HCT116 (cell line): Measurements from ENCODE around the gene DOCK10. TPM values are rescaled to one million over a fixed set of nuclear protein-coding genes. Genes with fewer than 3 reads are reported as not detected.

Experiments
- ATAC-seq: fragments of 200-7000 bp; cut with Tn5 transposase; 2 replicates; pipeline ENCODE4 v1.9.1; 2020; ENCODE audit warnings: mild to moderate bottlenecking, moderate library complexity
- BruUV-seq: library from RNA; stranded (reverse); fragments of 400-500 nt; replicated peaks from 2 replicates; lab custom pipeline; 2021; lab: Mats Ljungman, UMichigan
- CTCF ChIA-PET: fragments of 300-600 bp; sonication (Branson Sonifier 250); formaldehyde crosslinking; loops from one replicate; lab custom pipeline; 2021; ENCODE audit warnings: antibody characterized with exemption; lab: Charles Lee
- POLR2A ChIA-PET: fragments of 300-600, 350-600 bp; sonication (Branson Sonifier 250); formaldehyde crosslinking; loops from one replicate; lab custom pipeline; 2021; ENCODE audit warnings: antibody characterized with exemption; lab: Charles Lee
- RAD21 ChIA-PET, 2 experiments: fragments of 300-600 bp; sonication (Branson Sonifier 250); formaldehyde crosslinking; loops; one replicate each; lab custom pipeline; 2023; ENCODE audit warnings: low total read pairs in 2 of 2; ENCODE audit not compliant: uncharacterized antibody in 2 of 2, unreplicated experiment in 2 of 2, low non-redundant PET in 1 of 2; lab: Charles Lee
- DNase-seq: peaks from one replicate; pipeline ENCODE4 v3.0.0-alpha.2; 2010; ENCODE audit warnings: low read depth, low spot score
- H2AFZ ChIP-seq: fragments of 200-600 bp; shearing (Covaris generic), sonication (generic); 2 replicates; pipeline ENCODE4 v1.6.1; 2017; ENCODE audit warnings: low read depth, mixed run types, mixed read lengths, antibody characterized with exemption, low read length; ENCODE audit not compliant: poor library complexity, severe bottlenecking
- H3K27ac ChIP-seq: 2 replicates; pipeline ENCODE4 v1.5.1; 2012; ENCODE audit warnings: low read depth, low read length
- H3K27me3 ChIP-seq: fragments of 200-600 bp; sonication (generic); 2 replicates; pipeline ENCODE4 v1.6.1; 2016; ENCODE audit warnings: mixed run types, low read length, mixed read lengths; ENCODE audit not compliant: insufficient read depth
- H3K36me3 ChIP-seq, 2 experiments: fragments of 200-500 bp in 1 of 2; fragments of 200-600 bp in 1 of 2; sonication (Bioruptor generic) in 1 of 2; sonication (generic) in 1 of 2; 2 replicates each; pipeline versions ENCODE4 v1.5.1 to v1.6.1; 2014 to 2016; ENCODE audit warnings: low read length in 2 of 2, inconsistent platforms in 1 of 2, mixed read lengths in 1 of 2, mixed run types in 1 of 2; ENCODE audit not compliant: insufficient read depth in 2 of 2, control insufficient read depth in 1 of 2
- H3K4me1 ChIP-seq, 2 experiments: fragments of 200-600 bp in 1 of 2; sonication (generic) in 1 of 2; 2 replicates each; pipeline versions ENCODE4 v1.5.1 to v1.6.1; 2012 to 2017; ENCODE audit warnings: low read length in 2 of 2, inconsistent platforms in 1 of 2, mild to moderate bottlenecking in 1 of 2, mixed read lengths in 1 of 2, mixed run types in 1 of 2, moderate library complexity in 1 of 2; ENCODE audit not compliant: insufficient read depth in 2 of 2, control insufficient read depth in 1 of 2
- H3K4me2 ChIP-seq: fragments of 200-600 bp; sonication (generic); 2 replicates; pipeline ENCODE4 v1.6.1; 2017; ENCODE audit warnings: mixed run types, low read length, mixed read lengths
- H3K4me3 ChIP-seq, 2 experiments: fragments of 200-600 bp in 1 of 2; sonication (generic) in 1 of 2; replicated peaks in 1 of 2; 2 replicates each; pipeline ENCODE4 v1.5.1; 2011 to 2016; ENCODE audit warnings: low read length in 2 of 2, control low read depth in 1 of 2, low read depth in 1 of 2, mild to moderate bottlenecking in 1 of 2, mixed read lengths in 1 of 2, mixed run types in 1 of 2
- H3K79me2 ChIP-seq: fragments of 200-600 bp; sonication (generic); 2 replicates; pipeline ENCODE4 v1.6.1; 2017; ENCODE audit warnings: mild to moderate bottlenecking, mixed run types, low read length, moderate library complexity, mixed read lengths; ENCODE audit not compliant: insufficient read depth
- H3K9ac ChIP-seq: fragments of 200-600 bp; sonication (generic); 2 replicates; pipeline ENCODE4 v1.6.1; 2016; ENCODE audit warnings: low read length, mixed read lengths
- H3K9me2 ChIP-seq: fragments of 200-600 bp; sonication (generic), shearing (Covaris generic); 2 replicates; pipeline ENCODE4 v1.6.1; 2017; ENCODE audit warnings: mixed run types, mild to moderate bottlenecking, moderate library complexity; ENCODE audit not compliant: insufficient read depth
- H3K9me3 ChIP-seq, 2 experiments: fragments of 200-500 bp in 1 of 2; fragments of 200-600 bp in 1 of 2; sonication (Bioruptor generic) in 1 of 2; sonication (generic) in 1 of 2; 2 replicates each; pipeline ENCODE4 v1.6.1; 2014 to 2017; ENCODE audit warnings: low read length in 2 of 2, mixed read lengths in 2 of 2, inconsistent platforms in 1 of 2, low read depth in 1 of 2, mild to moderate bottlenecking in 1 of 2, mixed run types in 1 of 2, moderate library complexity in 1 of 2; ENCODE audit not compliant: control insufficient read depth in 1 of 2, insufficient read depth in 1 of 2
- H4K20me1 ChIP-seq: fragments of 200-600 bp; sonication (generic), shearing (Covaris generic); 2 replicates; pipeline ENCODE4 v1.6.1; 2017; ENCODE audit warnings: mixed run types, mild to moderate bottlenecking, moderate library complexity; ENCODE audit not compliant: insufficient read depth
- CEBPB ChIP-seq: IDR thresholded peaks from 2 replicates; pipeline ENCODE4 v1.6.1; 2012; ENCODE audit warnings: low read depth
- ELF1 ChIP-seq: IDR thresholded peaks from 2 replicates; pipeline ENCODE4 v1.6.1; 2012; ENCODE audit warnings: low read depth, borderline replicate concordance
- EZH2 ChIP-seq: fragments of 200-600 bp; sonication (generic); IDR thresholded peaks from 2 replicates; pipeline ENCODE4 v1.6.1; 2017; ENCODE audit warnings: antibody characterized with exemption, mixed run types
- EZH2phosphoT487 ChIP-seq: fragments of 200-600 bp; IDR thresholded peaks from 2 replicates; pipeline ENCODE4 v1.6.1; 2018; ENCODE audit warnings: antibody characterized with exemption, borderline replicate concordance
- JUND ChIP-seq: IDR thresholded peaks from 2 replicates; pipeline ENCODE4 v1.6.1; 2012
- POLR2AphosphoS5 ChIP-seq: IDR thresholded peaks from 2 replicates; pipeline ENCODE4 v1.6.1; 2011; ENCODE audit warnings: mild to moderate bottlenecking, low read depth, low read length, moderate library complexity
- RAD21 ChIP-seq: IDR thresholded peaks from 2 replicates; pipeline ENCODE4 v1.6.1; 2012; ENCODE audit warnings: low read depth, mild to moderate bottlenecking
- ZBTB33 ChIP-seq: IDR thresholded peaks from 2 replicates; pipeline ENCODE4 v1.6.1; 2011; ENCODE audit warnings: mild to moderate bottlenecking, low read length, moderate library complexity; ENCODE audit not compliant: insufficient replicate concordance; ENCODE audit errors: extremely low read depth
- ZFX ChIP-seq: fragments of 450-650 bp; IDR thresholded peaks from 2 replicates; pipeline ENCODE4 v1.6.1; 2017
- ZNF274 ChIP-seq: fragments of 200-500 bp; sonication (Bioruptor generic); IDR thresholded peaks from 2 replicates; pipeline ENCODE4 v1.6.1; 2014; ENCODE audit warnings: mild to moderate bottlenecking, low read depth, low read length, inconsistent platforms
- intact Hi-C: fragments of 100-400 bp; cut with micrococcal nuclease; formaldehyde crosslinking; loops from 2 replicates; pipeline ENCODE4 v1.10.0; 2022
- total RNA-seq: library from RNA; stranded (reverse); gene quantifications from one replicate; pipeline ENCODE4 v1.2.1, GENCODE V29; 2021; ENCODE audit not compliant: unreplicated experiment
- TF ChIP-seq, protein P1 (sequence below), 3 experiments: fragments of 200-600 bp in 1 of 3; sonication (generic) in 1 of 3; IDR thresholded peaks in 2 of 3; conservative IDR thresholded peaks in 1 of 3; 2 replicates each; pipeline ENCODE4 v1.5.1; 2012 to 2017; ENCODE audit warnings: low read depth in 2 of 3, low read length in 2 of 3, antibody characterized with exemption in 1 of 3, borderline replicate concordance in 1 of 3, control low read depth in 1 of 3, mild to moderate bottlenecking in 1 of 3, mixed read lengths in 1 of 3, mixed run types in 1 of 3, moderate library complexity in 1 of 3; ENCODE audit not compliant: insufficient read depth in 1 of 3

The DOCK10 gene
- total RNA-seq, 1 experiment from 2014 or later: 0.54 TPM

GRCh38 chr2:224881846-224882245 lies 160.4 kb downstream of the DOCK10 start (continued):
- TF ChIP-seq ZBTB33 (no peak), EZH2 (no peak), JUND (no peak), POLR2AphosphoS5 (no peak), RAD21 (no peak), ZFX (no peak), ELF1 (no peak), ZNF274 (no peak)
- TF ChIP-seq, protein P1, sequence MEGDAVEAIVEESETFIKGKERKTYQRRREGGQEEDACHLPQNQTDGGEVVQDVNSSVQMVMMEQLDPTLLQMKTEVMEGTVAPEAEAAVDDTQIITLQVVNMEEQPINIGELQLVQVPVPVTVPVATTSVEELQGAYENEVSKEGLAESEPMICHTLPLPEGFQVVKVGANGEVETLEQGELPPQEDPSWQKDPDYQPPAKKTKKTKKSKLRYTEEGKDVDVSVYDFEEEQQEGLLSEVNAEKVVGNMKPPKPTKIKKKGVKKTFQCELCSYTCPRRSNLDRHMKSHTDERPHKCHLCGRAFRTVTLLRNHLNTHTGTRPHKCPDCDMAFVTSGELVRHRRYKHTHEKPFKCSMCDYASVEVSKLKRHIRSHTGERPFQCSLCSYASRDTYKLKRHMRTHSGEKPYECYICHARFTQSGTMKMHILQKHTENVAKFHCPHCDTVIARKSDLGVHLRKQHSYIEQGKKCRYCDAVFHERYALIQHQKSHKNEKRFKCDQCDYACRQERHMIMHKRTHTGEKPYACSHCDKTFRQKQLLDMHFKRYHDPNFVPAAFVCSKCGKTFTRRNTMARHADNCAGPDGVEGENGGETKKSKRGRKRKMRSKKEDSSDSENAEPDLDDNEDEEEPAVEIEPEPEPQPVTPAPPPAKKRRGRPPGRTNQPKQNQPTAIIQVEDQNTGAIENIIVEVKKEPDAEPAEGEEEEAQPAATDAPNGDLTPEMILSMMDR (IDR thresholded peaks at IDR 0.05 in 2 of 3, conservative IDR thresholded peaks at IDR 0.05 in 1 of 3; ENCODE audit: borderline replicate concordance in 1 of 3, insufficient read depth in 1 of 3, low read depth in 2 of 3, low read length in 2 of 3): no peak

- POLR2A ChIA-PET: no interaction called here
- H3K27me3 ChIP-seq: no peaks in the 10 kb centered on the region
- no peaks in the 10 kb centered on the region for H3K79me2 ChIP-seq
- H3K4me1 ChIP-seq: no peaks in the 10 kb centered on the region
- TF ChIP-seq CEBPB (no peak), EZH2phosphoT487 (no peak), ELF1 (no peak)
- TF ChIP-seq, all 23 proteins: peak for 0
- BruUV-seq: no TSS peak
- no peaks in the 10 kb centered on the region for H3K9me3 ChIP-seq
- ATAC-seq (no peak), DNase-seq (no peak)
- intact Hi-C loops: no loop called here
- no peak overlapping the region for H3K4me3 ChIP-seq
- CTCF ChIA-PET: no interaction called here
- H4K20me1 ChIP-seq: no peaks in the 10 kb centered on the region
- H3K4me2 ChIP-seq: no peak overlapping the region
- no peak overlapping the region for H3K27ac ChIP-seq
- H3K9ac ChIP-seq: no peak overlapping the region
- no peak overlapping the region for H2AFZ ChIP-seq
- H3K9me2 ChIP-seq: no peaks in the 10 kb centered on the region
- no peaks in the 10 kb centered on the region for H3K36me3 ChIP-seq
- RAD21 ChIA-PET: no interaction called here
These were observed 165.7 kb downstream of the DOCK10 start for GRCh38 chr2:224876522-224876921.
